Dedifferentiated amniotic fluid mesenchymal stem cell (primary cell): ENCODE data around the gene C1orf35.

Experiments
- DNase-seq: peaks from one replicate; pipeline ENCODE4 v3.0.0-alpha.2; 2016; ENCODE audit errors: extremely low spot score

The C1orf35 gene

GRCh38 chr1:228109073-228109961 is 6.2 kb upstream of the C1orf35 start, which contains the start of gene MRPL55:
MRPL55 (minus strand) TSS chr1:228109299; CDS start chr1:228108260, 1,039 bp downstream.
- DNase-seq: peak; percentile 94

GRCh38 chr1:228108742-228109072 is 5.6 kb upstream of the C1orf35 start:
- DNase-seq: no peak

GRCh38 chr1:228108055-228108690 is 5.0 kb upstream of the C1orf35 start:
- no peak for DNase-seq

- no peak for DNase-seq
These were observed 4.5 kb upstream of the C1orf35 start for GRCh38 chr1:228107636-228108035.

GRCh38 chr1:228106800-228107054 is 3.6 kb upstream of the C1orf35 start:
- DNase-seq: no peak

- no peak for DNase-seq
These were observed 3.1 kb upstream of the C1orf35 start for GRCh38 chr1:228105996-228106799.

GRCh38 chr1:228105270-228105995 is 2.3 kb upstream of the C1orf35 start:
- DNase-seq: no peak

GRCh38 chr1:228104526-228105269 is 1.6 kb upstream of the C1orf35 start:
- no peak for DNase-seq

- DNase-seq: no peak
These were observed 933 bp downstream of the C1orf35 start for GRCh38 chr1:228101994-228102790.

- no peak for DNase-seq
These were observed 1.5 kb downstream of the C1orf35 start for GRCh38 chr1:228101614-228101993.

- no peak for DNase-seq
These were observed 2.1 kb downstream of the C1orf35 start for GRCh38 chr1:228100822-228101613.

- DNase-seq: no peak
These were observed 3.8 kb downstream of the C1orf35 start for GRCh38 chr1:228099331-228099732.

GRCh38 chr1:228098323-228098931 is 4.7 kb downstream of the C1orf35 start:
- no peak for DNase-seq

GRCh38 chr1:228097333-228098081 is 5.6 kb downstream of the C1orf35 start:
- no peak for DNase-seq

- no peak for DNase-seq
These were observed 6.5 kb downstream of the C1orf35 start for GRCh38 chr1:228096416-228097332.

GRCh38 chr1:228095938-228096337 is 7.2 kb downstream of the C1orf35 start:
- DNase-seq: no peak

- no peak for DNase-seq
These were observed 8.0 kb downstream of the C1orf35 start for GRCh38 chr1:228095161-228095560.
